ENCODE data around the gene CUL3.

GRCh38 chr2:224611938-224612337, 26.8 kb upstream of the CUL3 start:
- TF ChIP-seq CTCF (CRISPR knock-in tag; IDR thresholded peaks at IDR 0.05) = peak; percentile 23; the same call in 1 of the 2 replicates
- TF ChIP-seq SIN3A (IDR thresholded peaks at IDR 0.05; ENCODE audit: borderline replicate concordance, low read depth, low read length) = no peak
- TF ChIP-seq HNF1B (CRISPR knock-in tag; IDR thresholded peaks at IDR 0.05) = no peak
